ENCODE data around the gene MAPK4. TPM values are rescaled to one million over a fixed set of nuclear protein-coding genes. Genes with fewer than 3 reads are reported as not detected.

The MAPK4 gene
- total RNA-seq, 1 donor from 2014 or later = 3.1 TPM

GRCh38 chr18:50707855-50708469 lies 148.1 kb downstream of the MAPK4 start:
- DNase-seq (ENCODE audit: low read depth) = no peak
- Histone ChIP-seq H3K27me3 (ENCODE audit: control insufficient read depth, insufficient read depth, low read length) (no peaks in the 10 kb centered on the region), H3K4me3 (ENCODE audit: low read depth, low read length) (no peak overlapping the region), H3K36me3 (ENCODE audit: control insufficient read depth, insufficient read depth, low read length) (no peaks in the 10 kb centered on the region)
- no peak for TF ChIP-seq CTCF (IDR thresholded peaks at IDR 0.05; ENCODE audit: insufficient read depth, low read length, poor library complexity, severe bottlenecking)

- DNase-seq (ENCODE audit: low read depth) = no peak
Observed at GRCh38 chr18:50709193-50709592, 149.3 kb downstream of the MAPK4 start.

GRCh38 chr18:50711386-50711785 lies 151.5 kb downstream of the MAPK4 start:
- Histone ChIP-seq H3K4me3 (ENCODE audit: low read depth, low read length) (no peak overlapping the region), H3K36me3 (ENCODE audit: control insufficient read depth, insufficient read depth, low read length) (no peaks in the 10 kb centered on the region), H3K27me3 (ENCODE audit: control insufficient read depth, insufficient read depth, low read length) (no peaks in the 10 kb centered on the region)
- no peak for DNase-seq (ENCODE audit: low read depth)
- TF ChIP-seq CTCF (IDR thresholded peaks at IDR 0.05; ENCODE audit: insufficient read depth, low read length, poor library complexity, severe bottlenecking) = no peak

More at GRCh38 chr18:50709193-50709592, 149.3 kb downstream of the MAPK4 start:
- H3K36me3 ChIP-seq (ENCODE audit: control insufficient read depth, insufficient read depth, low read length) = no peaks in the 10 kb centered on the region
- no peaks in the 10 kb centered on the region for H3K27me3 ChIP-seq (ENCODE audit: control insufficient read depth, insufficient read depth, low read length)
- TF ChIP-seq CTCF (IDR thresholded peaks at IDR 0.05; ENCODE audit: insufficient read depth, low read length, poor library complexity, severe bottlenecking) = no peak
- no peak overlapping the region for H3K4me3 ChIP-seq (ENCODE audit: low read depth, low read length)

- H3K27me3 ChIP-seq (ENCODE audit: control insufficient read depth, insufficient read depth, low read length) = no peaks in the 10 kb centered on the region
- TF ChIP-seq CTCF (IDR thresholded peaks at IDR 0.05; ENCODE audit: insufficient read depth, low read length, poor library complexity, severe bottlenecking) = no peak
- no peak for DNase-seq (ENCODE audit: low read depth)
- H3K4me3 ChIP-seq (ENCODE audit: low read depth, low read length) = no peak overlapping the region
- H3K36me3 ChIP-seq (ENCODE audit: control insufficient read depth, insufficient read depth, low read length) = no peaks in the 10 kb centered on the region
Observed at GRCh38 chr18:50715919-50716318, 156.0 kb downstream of the MAPK4 start.

GRCh38 chr18:50716902-50717301 lies 157.0 kb downstream of the MAPK4 start:
- no peak for TF ChIP-seq CTCF (IDR thresholded peaks at IDR 0.05; ENCODE audit: insufficient read depth, low read length, poor library complexity, severe bottlenecking)
- no peak for DNase-seq (ENCODE audit: low read depth)
- H3K27me3 ChIP-seq (ENCODE audit: control insufficient read depth, insufficient read depth, low read length) = no peaks in the 10 kb centered on the region
- H3K36me3 ChIP-seq (ENCODE audit: control insufficient read depth, insufficient read depth, low read length) = no peaks in the 10 kb centered on the region
- H3K4me3 ChIP-seq (ENCODE audit: low read depth, low read length) = no peak overlapping the region

- no peak for DNase-seq (ENCODE audit: low read depth)
- no peaks in the 10 kb centered on the region for H3K27me3 ChIP-seq (ENCODE audit: control insufficient read depth, insufficient read depth, low read length)
- H3K4me3 ChIP-seq (ENCODE audit: low read depth, low read length) = no peak overlapping the region
- no peaks in the 10 kb centered on the region for H3K36me3 ChIP-seq (ENCODE audit: control insufficient read depth, insufficient read depth, low read length)
- no peak for TF ChIP-seq CTCF (IDR thresholded peaks at IDR 0.05; ENCODE audit: insufficient read depth, low read length, poor library complexity, severe bottlenecking)
Observed at GRCh38 chr18:50717563-50717962, 157.7 kb downstream of the MAPK4 start.
